ENCODE measurements around the gene NEK11.

The NEK11 gene

GRCh38 chr3:131236421-131236820 is 209.7 kb downstream of the NEK11 start:
- no peaks in the 10 kb centered on the region for H4K20me1 ChIP-seq (ENCODE audit: insufficient read depth, low read length, poor library complexity, severe bottlenecking)
- H3K79me2 ChIP-seq (ENCODE audit: insufficient read depth, low read length), result no peaks in the 10 kb centered on the region
- H3K27me3 ChIP-seq (ENCODE audit: insufficient read depth, low read length, poor library complexity, severe bottlenecking), result no peaks in the 10 kb centered on the region
- no peaks in the 10 kb centered on the region for H3K9me3 ChIP-seq (ENCODE audit: insufficient read depth, low read depth, low read length)
- H3K4me2 ChIP-seq (ENCODE audit: low read depth, low read length, poor library complexity, severe bottlenecking), result no peak overlapping the region
- no peak overlapping the region for H3K9ac ChIP-seq (ENCODE audit: low read depth, low read length, poor library complexity, severe bottlenecking)
- H3K36me3 ChIP-seq (ENCODE audit: insufficient read depth, low read length), result no peaks in the 10 kb centered on the region
- TF ChIP-seq CTCF (conservative IDR thresholded peaks at IDR 0.05; ENCODE audit: low read length) (no peak), EZH2phosphoT487 (IDR thresholded peaks at IDR 0.05; ENCODE audit: borderline replicate concordance) (no peak)
- no peak overlapping the region for H2AFZ ChIP-seq (ENCODE audit: low read length)
- no peak overlapping the region for H3K4me3 ChIP-seq (ENCODE audit: low read length, poor library complexity, severe bottlenecking)
- H3F3A ChIP-seq (ENCODE audit: low read depth), result no peaks in the 10 kb centered on the region
- no peaks in the 10 kb centered on the region for H3K9me2 ChIP-seq (replicated peaks; ENCODE audit: low read depth, low read length)
- H3K4me1 ChIP-seq (ENCODE audit: insufficient read depth, low read length, poor library complexity, severe bottlenecking), result peaks cover 15% of the 10 kb centered on the region

- H3K9ac ChIP-seq (ENCODE audit: low read depth, low read length, poor library complexity, severe bottlenecking), result no peak overlapping the region
- H3K4me1 ChIP-seq (ENCODE audit: insufficient read depth, low read length, poor library complexity, severe bottlenecking), result no peaks in the 10 kb centered on the region
- no peaks in the 10 kb centered on the region for H3K27me3 ChIP-seq (ENCODE audit: insufficient read depth, low read length, poor library complexity, severe bottlenecking)
- TF ChIP-seq CTCF (conservative IDR thresholded peaks at IDR 0.05; ENCODE audit: low read length) (no peak), EZH2phosphoT487 (IDR thresholded peaks at IDR 0.05; ENCODE audit: borderline replicate concordance) (no peak)
- H4K20me1 ChIP-seq (ENCODE audit: insufficient read depth, low read length, poor library complexity, severe bottlenecking), result no peaks in the 10 kb centered on the region
- H3F3A ChIP-seq (ENCODE audit: low read depth), result no peaks in the 10 kb centered on the region
- no peak overlapping the region for H2AFZ ChIP-seq (ENCODE audit: low read length)
- H3K36me3 ChIP-seq (ENCODE audit: insufficient read depth, low read length), result no peaks in the 10 kb centered on the region
- no peaks in the 10 kb centered on the region for H3K79me2 ChIP-seq (ENCODE audit: insufficient read depth, low read length)
- no peak overlapping the region for H3K4me2 ChIP-seq (ENCODE audit: low read depth, low read length, poor library complexity, severe bottlenecking)
- H3K4me3 ChIP-seq (ENCODE audit: low read length, poor library complexity, severe bottlenecking), result no peak overlapping the region
- H3K9me2 ChIP-seq (replicated peaks; ENCODE audit: low read depth, low read length), result no peaks in the 10 kb centered on the region
- H3K9me3 ChIP-seq (ENCODE audit: insufficient read depth, low read depth, low read length), result no peaks in the 10 kb centered on the region
These were observed 211.8 kb downstream of the NEK11 start for GRCh38 chr3:131238496-131238895.

DNA sequence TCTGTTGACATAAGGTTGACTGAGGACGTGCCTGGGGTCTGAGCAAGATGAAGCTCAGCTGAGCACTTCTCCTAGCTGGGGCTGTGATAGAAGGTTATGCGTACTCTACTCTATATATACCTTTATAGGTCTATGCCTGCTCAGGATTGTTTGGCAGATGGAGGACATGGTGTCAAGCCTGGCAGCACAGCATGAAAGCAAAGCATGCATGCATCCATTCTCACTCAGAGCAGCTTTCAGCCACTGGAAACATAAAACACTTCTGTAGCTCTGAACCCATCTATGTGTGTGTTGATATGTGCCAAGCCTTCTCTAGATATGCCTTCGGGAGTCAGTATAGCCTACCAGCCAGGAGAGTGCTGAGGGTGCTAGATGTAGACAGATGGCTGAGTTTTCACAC is 212.6 kb downstream of the NEK11 start:
- Histone ChIP-seq H3K27me3 (ENCODE audit: insufficient read depth, low read length, poor library complexity, severe bottlenecking) (no peaks in the 10 kb centered on the region), H3K9ac (ENCODE audit: low read depth, low read length, poor library complexity, severe bottlenecking) (no peak overlapping the region), H2AFZ (ENCODE audit: low read length) (no peak overlapping the region), H3K4me2 (ENCODE audit: low read depth, low read length, poor library complexity, severe bottlenecking) (no peak overlapping the region), H3K9me3 (ENCODE audit: insufficient read depth, low read depth, low read length) (no peaks in the 10 kb centered on the region), H3K4me3 (ENCODE audit: low read length, poor library complexity, severe bottlenecking) (no peak overlapping the region), H3K4me1 (ENCODE audit: insufficient read depth, low read length, poor library complexity, severe bottlenecking) (no peaks in the 10 kb centered on the region), H4K20me1 (ENCODE audit: insufficient read depth, low read length, poor library complexity, severe bottlenecking) (no peaks in the 10 kb centered on the region), H3F3A (ENCODE audit: low read depth) (no peaks in the 10 kb centered on the region), H3K9me2 (replicated peaks; ENCODE audit: low read depth, low read length) (no peaks in the 10 kb centered on the region), H3K79me2 (ENCODE audit: insufficient read depth, low read length) (no peaks in the 10 kb centered on the region), H3K36me3 (ENCODE audit: insufficient read depth, low read length) (no peaks in the 10 kb centered on the region)
- no peak for TF ChIP-seq EZH2phosphoT487 (IDR thresholded peaks at IDR 0.05; ENCODE audit: borderline replicate concordance)
- no peak for TF ChIP-seq CTCF (conservative IDR thresholded peaks at IDR 0.05; ENCODE audit: low read length)

Data from Loucy (cell line).